ENCODE results near the gene DDR2.
"Not testable (repeated sequence)": the region's sequence is repeated elsewhere in the genome, so short reads cannot be mapped to it uniquely, and the experiment has no call there.

GRCh38 chr1:162790303-162790984 is 158.2 kb downstream of the DDR2 start, which contains the start of gene HSD17B7:
- not testable (repeated sequence) for TF ChIP-seq PPARA (CRISPR knock-in tag; IDR thresholded peaks at IDR 0.05; ENCODE audit: borderline replicate concordance); ZFP30 (CRISPR knock-in tag; IDR thresholded peaks at IDR 0.05); ZFP3 (CRISPR knock-in tag; IDR thresholded peaks at IDR 0.05); PATZ1 (CRISPR knock-in tag; IDR thresholded peaks at IDR 0.05; ENCODE audit: borderline replicate concordance); ZNF565 (CRISPR knock-in tag; conservative IDR thresholded peaks at IDR 0.05; ENCODE audit: low read depth); ESRRG (CRISPR knock-in tag; IDR thresholded peaks at IDR 0.05); GLIS3 (CRISPR knock-in tag; IDR thresholded peaks at IDR 0.05); POU6F1 (CRISPR knock-in tag; IDR thresholded peaks at IDR 0.05; ENCODE audit: borderline replicate concordance, low read depth)

All from SK-N-SH treated with all-trans-retinoic acid at 6 μM for 48 hours (cell line).